ENCODE results near the gene EN1. TPM values are rescaled to one million over a fixed set of nuclear protein-coding genes. Genes with fewer than 3 reads are reported as not detected.

EN1 gene
- total RNA-seq, 1 experiment from 2014 or later = 0.26 TPM

- in situ Hi-C loops (cut with HindIII; ENCODE audit: low pct_unique_long_range_greater_than_20kb, low sequenced_read_pairs) = no loop called here
- H3K27ac ChIP-seq (ENCODE audit: low read length) = no peak overlapping the region
- H3K4me3 ChIP-seq (ENCODE audit: low read depth in 2 of 2, low read length in 2 of 2) = no peak overlapping the region
- H3K9me3 ChIP-seq (ENCODE audit: control insufficient read depth, insufficient read depth, low read depth, low read length) = no peaks in the 10 kb centered on the region
- DNase-seq (ENCODE audit: low read depth, low spot score) (no peak), ATAC-seq (no peak)
- no peaks in the 10 kb centered on the region for H3K36me3 ChIP-seq (ENCODE audit: control insufficient read depth, insufficient read depth, low read length)
- POLR2A ChIA-PET = no interaction called here
- CTCF ChIA-PET = no interaction called here
- TF ChIP-seq REST (IDR thresholded peaks at IDR 0.05; ENCODE audit: insufficient read depth in 1 of 2, low read depth in 2 of 2, low read length in 1 of 2) = no peak
- TF ChIP-seq POLR2AphosphoS5 (IDR thresholded peaks at IDR 0.05; ENCODE audit: low read depth, low read length) = no peak
- peaks cover 18% of the 10 kb centered on the region; the same call in 1 of the 2 replicates for H3K27me3 ChIP-seq (ENCODE audit: control insufficient read depth, insufficient read depth, low read length)
- intact Hi-C loops (cut with micrococcal nuclease; ENCODE audit: unreplicated experiment) = loop anchor here (10.0 kb wide), 1 partner anchor 87 kb away; no protein-coding TSS in a partner anchor
- no TSS peak for BruUV-seq (replicated peaks)
- H3K4me1 ChIP-seq (ENCODE audit: control insufficient read depth, insufficient read depth, low read length) = peaks cover 3% of the 10 kb centered on the region; the same call in 1 of the 2 replicates
Observed at GRCh38 chr2:118851650-118852049, 4.2 kb upstream of the EN1 start.

GRCh38 chr2:118850901-118851415, 3.5 kb upstream of the EN1 start:
- Histone ChIP-seq H3K4me3 (ENCODE audit: low read depth in 2 of 2, low read length in 2 of 2) (no peak overlapping the region), H3K4me1 (ENCODE audit: control insufficient read depth, insufficient read depth, low read length) (peaks cover 3% of the 10 kb centered on the region; the same call in 1 of the 2 replicates), H3K27me3 (ENCODE audit: control insufficient read depth, insufficient read depth, low read length) (peaks cover 18% of the 10 kb centered on the region; the same call in 1 of the 2 replicates), H3K9me3 (ENCODE audit: control insufficient read depth, insufficient read depth, low read depth, low read length) (no peaks in the 10 kb centered on the region), H3K27ac (ENCODE audit: low read length) (no peak overlapping the region), H3K36me3 (ENCODE audit: control insufficient read depth, insufficient read depth, low read length) (no peaks in the 10 kb centered on the region)
- intact Hi-C loops (cut with micrococcal nuclease; ENCODE audit: unreplicated experiment) (loop anchor here (10.0 kb wide), 1 partner anchor 86 kb away; no protein-coding TSS in a partner anchor), in situ Hi-C loops (cut with HindIII; ENCODE audit: low pct_unique_long_range_greater_than_20kb, low sequenced_read_pairs) (no loop called here)
- ChIA-PET POLR2A (no interaction called here), CTCF (no interaction called here)
- ATAC-seq (no peak), DNase-seq (ENCODE audit: low read depth, low spot score) (no peak)
- no peak for TF ChIP-seq CTCF (IDR thresholded peaks at IDR 0.05)
- no TSS peak for BruUV-seq (replicated peaks)

GRCh38 chr2:118850168-118850900, 2.9 kb upstream of the EN1 start:
- Histone ChIP-seq H3K4me1 (ENCODE audit: control insufficient read depth, insufficient read depth, low read length) (peaks cover 2% of the 10 kb centered on the region; the same call in 1 of the 2 replicates), H3K4me3 (ENCODE audit: low read depth in 2 of 2, low read length in 2 of 2) (no peak overlapping the region), H3K9me3 (ENCODE audit: control insufficient read depth, insufficient read depth, low read depth, low read length) (no peaks in the 10 kb centered on the region), H3K27me3 (ENCODE audit: control insufficient read depth, insufficient read depth, low read length) (peaks cover 20% of the 10 kb centered on the region; the same call in 1 of the 2 replicates), H3K27ac (ENCODE audit: low read length) (no peak overlapping the region), H3K36me3 (ENCODE audit: control insufficient read depth, insufficient read depth, low read length) (no peaks in the 10 kb centered on the region)
- ChIA-PET POLR2A (interaction anchor here (0.6 kb wide), 1 partner anchor 13 kb away, joined by 8 read pairs; no protein-coding TSS in a partner anchor), CTCF (no interaction called here)
- BruUV-seq (replicated peaks) = no TSS peak
- TF ChIP-seq REST (IDR thresholded peaks at IDR 0.05; ENCODE audit: insufficient read depth in 1 of 2, low read depth in 2 of 2, low read length in 1 of 2) = no peak
- no peak for TF ChIP-seq CTCF (IDR thresholded peaks at IDR 0.05)
- no peak for TF ChIP-seq TCF7L2 (IDR thresholded peaks at IDR 0.05; ENCODE audit: low read depth, low read length)
- TF ChIP-seq POLR2AphosphoS5 (IDR thresholded peaks at IDR 0.05; ENCODE audit: low read depth, low read length) = no peak
- no peak for TF ChIP-seq SIN3A (IDR thresholded peaks at IDR 0.05; ENCODE audit: borderline replicate concordance, insufficient read depth, low read depth, low read length)
- in situ Hi-C loops (cut with HindIII; ENCODE audit: low pct_unique_long_range_greater_than_20kb, low sequenced_read_pairs) = no loop called here
- intact Hi-C loops (cut with micrococcal nuclease; ENCODE audit: unreplicated experiment) = loop anchor here (10.0 kb wide), 1 partner anchor 86 kb away; no protein-coding TSS in a partner anchor
- DNase-seq (ENCODE audit: low read depth, low spot score) = no peak
- no peak for ATAC-seq

Measured in Panc1 (cell line).